ENCODE results near the gene HES7.

GRCh38 chr17:8076502-8077266 lies 47.2 kb downstream of the HES7 start:
- no peak for TF ChIP-seq POLR2AphosphoS5 (IDR thresholded peaks at IDR 0.05; ENCODE audit: low read depth, low read length)
- no peak for TF ChIP-seq POLR2A (IDR thresholded peaks at IDR 0.05; ENCODE audit: low read depth, low read length)
- TF ChIP-seq TAF1 (IDR thresholded peaks at IDR 0.05; ENCODE audit: borderline replicate concordance, low read depth, low read length) = no peak
